ENCODE results near the gene BSCL2.

Gene BSCL2

DNA sequence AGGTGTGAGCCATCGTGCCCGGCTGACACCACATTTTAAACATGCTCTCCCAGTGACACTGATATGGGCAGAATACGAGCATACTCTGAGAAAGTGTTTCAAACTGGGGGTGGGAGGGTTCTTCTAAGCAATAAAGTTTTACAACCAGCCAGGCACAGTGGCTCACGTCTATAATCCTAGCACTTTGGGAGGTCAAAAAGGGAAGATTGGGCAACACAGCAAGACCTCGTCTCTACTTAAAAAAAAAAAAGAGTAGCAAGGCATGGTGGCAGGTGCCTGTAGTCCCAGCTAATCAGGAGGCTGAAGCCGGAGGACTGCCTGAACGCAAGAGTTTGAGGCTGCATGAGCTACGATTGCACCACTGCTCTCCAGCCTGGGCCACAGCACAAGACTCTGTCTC lies 63.0 kb downstream of the BSCL2 start:
- H3K27me3 Mint-ChIP-seq: no peaks in the 10 kb centered on the region
- peaks cover 53% of the 10 kb centered on the region for H3K4me1 Mint-ChIP-seq (ENCODE audit: low read depth)
- H3K4me3 Mint-ChIP-seq: peak overlapping the region; percentile 43
- H3K36me3 Mint-ChIP-seq (ENCODE audit: low read depth): peaks cover 35% of the 10 kb centered on the region
- H3K27ac Mint-ChIP-seq: peak overlapping the region; percentile 68
- H3K9me3 Mint-ChIP-seq: no peaks in the 10 kb centered on the region
